Smooth muscle cell (in vitro differentiated cells): Measurements from ENCODE around the gene BCAS3. TPM values are rescaled to one million over a fixed set of nuclear protein-coding genes. Genes with fewer than 3 reads are reported as not detected.
"Not testable (repeated sequence)": the region's sequence is repeated elsewhere in the genome, so short reads cannot be mapped to it uniquely, and the experiment has no call there.

ENCODE experiments used
- DNase-seq: peaks from one replicate; lab custom pipeline; 2025; ENCODE audit not compliant: unreplicated experiment; lab: John Stamatoyannopoulos, UW
- H2AFZ ChIP-seq: fragments of 200-600 bp; sonication (generic); 2 replicates; pipeline ENCODE4 v1.6.0; 2016; ENCODE audit warnings: antibody characterized with exemption, low read depth, mild to moderate bottlenecking
- H3F3A ChIP-seq: fragments of 200-600 bp; sonication (generic); 2 replicates; pipeline ENCODE4 v1.6.0; 2017; ENCODE audit warnings: antibody characterized with exemption, low read depth
- H3K27ac ChIP-seq: fragments of 200-600 bp; sonication (generic); 2 replicates; pipeline ENCODE4 v1.5.1; 2016; ENCODE audit warnings: low read depth, mild to moderate bottlenecking
- H3K27me3 ChIP-seq: fragments of 200-600 bp; sonication (generic); 2 replicates; pipeline ENCODE4 v1.6.1; 2016; ENCODE audit warnings: low read depth, mild to moderate bottlenecking
- H3K36me3 ChIP-seq: fragments of 200-600 bp; sonication (generic); 2 replicates; pipeline ENCODE4 v1.5.1; 2016; ENCODE audit warnings: low read depth
- H3K4me1 ChIP-seq: fragments of 200-600 bp; sonication (generic); 2 replicates; pipeline ENCODE4 v1.5.1; 2016; ENCODE audit warnings: low read depth
- H3K4me2 ChIP-seq: fragments of 200-600 bp; sonication (generic); 2 replicates; pipeline ENCODE4 v1.6.0; 2016; ENCODE audit warnings: mild to moderate bottlenecking
- H3K4me3 ChIP-seq: fragments of 200-600 bp; sonication (generic); 2 replicates; pipeline ENCODE4 v1.5.1; 2016; ENCODE audit warnings: mild to moderate bottlenecking
- H3K79me2 ChIP-seq: fragments of 200-600 bp; sonication (generic); 2 replicates; pipeline ENCODE4 v1.6.0; 2016; ENCODE audit warnings: low read depth, mild to moderate bottlenecking
- H3K9ac ChIP-seq: fragments of 200-600 bp; sonication (generic); 2 replicates; pipeline ENCODE4 v1.6.0; 2016; ENCODE audit warnings: low read depth
- H3K9me3 ChIP-seq: fragments of 200-600 bp; sonication (generic); replicated peaks from 2 replicates; pipeline ENCODE4 v1.5.1; 2016; ENCODE audit warnings: low read depth
- H4K20me1 ChIP-seq: fragments of 200-600 bp; sonication (generic); 2 replicates; pipeline ENCODE4 v1.6.0; 2016; ENCODE audit warnings: low read depth
- WGBS: methylation state at CpG from one replicate; pipeline ENCODE4 v1.1.7; 2016; ENCODE audit warnings: low lambda C conversion rate; 5-methylcytosine and 5-hydroxymethylcytosine counted together
- polyA plus RNA-seq: library from polyadenylated mRNA; unstranded; fragments of >200 nt; fragmentation: Nextera tagmentation; extraction: Ambion mirVana; gene quantifications from 2 replicates; pipeline ENCODE4 v1.2.1, GENCODE V29; 2016
- total RNA-seq: library from RNA; depleted of rRNA; stranded (reverse); fragments of >200 nt; gene quantifications from 2 replicates; pipeline ENCODE4 v1.2.3, GENCODE V29; 2014
- TF ChIP-seq, protein P1 (sequence below): fragments of 200-600 bp; sonication (generic); IDR thresholded peaks from 2 replicates; pipeline ENCODE4 v1.5.1; 2017; ENCODE audit warnings: borderline replicate concordance, mild to moderate bottlenecking, antibody characterized with exemption; ENCODE audit not compliant: insufficient read depth, poor library complexity, severe bottlenecking

BCAS3 gene
- total and polyA plus RNA-seq, 2 experiments from 2014 or later: 17.2 to 54.5 TPM

DNA sequence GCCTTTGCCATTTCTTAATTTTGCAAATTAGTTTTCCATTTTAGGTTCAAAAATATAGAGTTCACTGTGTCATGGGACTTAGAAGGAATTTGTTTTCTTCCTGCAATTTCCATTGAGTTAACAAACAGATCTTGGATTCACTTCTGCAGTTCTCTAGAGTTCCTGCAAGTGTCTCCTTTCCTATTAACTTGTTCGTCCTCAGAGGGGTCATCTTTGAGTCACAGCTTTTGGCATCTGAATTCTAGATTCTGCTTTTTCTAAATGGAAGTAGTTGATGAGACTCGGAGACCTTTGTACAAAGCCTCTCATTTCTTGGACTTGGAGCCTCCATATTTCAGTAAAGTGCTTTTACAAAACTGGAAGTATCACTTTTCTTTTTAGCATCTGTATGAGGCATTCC, 323.3 kb downstream of the BCAS3 start:
- no peaks in the 10 kb centered on the region for H3K79me2 ChIP-seq
- H3K9ac ChIP-seq: no peak overlapping the region
- no peaks in the 10 kb centered on the region for H3K27me3 ChIP-seq
- H2AFZ ChIP-seq: no peak overlapping the region
- H3K27ac ChIP-seq: no peak overlapping the region
- H3K4me3 ChIP-seq: no peak overlapping the region
- no peaks in the 10 kb centered on the region for H3K9me3 ChIP-seq
- H4K20me1 ChIP-seq: no peaks in the 10 kb centered on the region
- TF ChIP-seq, protein P1, sequence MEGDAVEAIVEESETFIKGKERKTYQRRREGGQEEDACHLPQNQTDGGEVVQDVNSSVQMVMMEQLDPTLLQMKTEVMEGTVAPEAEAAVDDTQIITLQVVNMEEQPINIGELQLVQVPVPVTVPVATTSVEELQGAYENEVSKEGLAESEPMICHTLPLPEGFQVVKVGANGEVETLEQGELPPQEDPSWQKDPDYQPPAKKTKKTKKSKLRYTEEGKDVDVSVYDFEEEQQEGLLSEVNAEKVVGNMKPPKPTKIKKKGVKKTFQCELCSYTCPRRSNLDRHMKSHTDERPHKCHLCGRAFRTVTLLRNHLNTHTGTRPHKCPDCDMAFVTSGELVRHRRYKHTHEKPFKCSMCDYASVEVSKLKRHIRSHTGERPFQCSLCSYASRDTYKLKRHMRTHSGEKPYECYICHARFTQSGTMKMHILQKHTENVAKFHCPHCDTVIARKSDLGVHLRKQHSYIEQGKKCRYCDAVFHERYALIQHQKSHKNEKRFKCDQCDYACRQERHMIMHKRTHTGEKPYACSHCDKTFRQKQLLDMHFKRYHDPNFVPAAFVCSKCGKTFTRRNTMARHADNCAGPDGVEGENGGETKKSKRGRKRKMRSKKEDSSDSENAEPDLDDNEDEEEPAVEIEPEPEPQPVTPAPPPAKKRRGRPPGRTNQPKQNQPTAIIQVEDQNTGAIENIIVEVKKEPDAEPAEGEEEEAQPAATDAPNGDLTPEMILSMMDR: peak; percentile 38
- peaks cover 11% of the 10 kb centered on the region for H3K4me1 ChIP-seq
- H3K36me3 ChIP-seq: no peaks in the 10 kb centered on the region
- no peak for DNase-seq
- peak overlapping the region; percentile 53 for H3K4me2 ChIP-seq
- WGBS: 22% methylated on average over 2 of the region's 2 CpGs
- no peaks in the 10 kb centered on the region for H3F3A ChIP-seq

DNA sequence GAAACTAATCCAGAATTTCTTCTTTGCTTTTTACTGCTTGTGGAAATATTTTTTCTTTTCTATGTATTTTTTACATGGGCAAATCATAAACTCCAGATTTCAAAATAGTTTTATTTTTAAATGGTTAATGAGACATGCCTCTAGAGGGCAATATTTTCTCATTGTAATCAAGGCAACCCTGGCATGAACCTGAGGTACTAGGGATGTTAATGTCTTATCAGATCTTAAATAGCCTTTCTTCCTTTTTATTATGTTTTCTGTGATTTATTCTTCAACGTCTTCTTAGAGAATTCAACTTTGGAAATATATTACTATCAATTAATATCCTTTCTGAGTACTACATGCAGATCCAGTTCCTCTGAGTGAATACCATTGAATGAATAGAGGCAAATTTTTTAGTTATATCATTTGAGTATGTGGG, 324.7 kb downstream of the BCAS3 start:
- H3F3A ChIP-seq: no peaks in the 10 kb centered on the region
- H4K20me1 ChIP-seq: no peaks in the 10 kb centered on the region
- peaks cover 11% of the 10 kb centered on the region for H3K4me1 ChIP-seq
- H3K79me2 ChIP-seq: no peaks in the 10 kb centered on the region
- DNase-seq: no peak
- TF ChIP-seq, protein P1: peak; percentile 60
- no peak overlapping the region for H3K27ac ChIP-seq
- H3K4me3 ChIP-seq: no peak overlapping the region
- H3K4me2 ChIP-seq: peak overlapping the region; percentile 23
- no peak overlapping the region for H2AFZ ChIP-seq
- H3K9me3 ChIP-seq: no peaks in the 10 kb centered on the region
- WGBS: 0% methylated on average over 1 of the region's 1 CpG
- no peaks in the 10 kb centered on the region for H3K36me3 ChIP-seq
- H3K9ac ChIP-seq: no peak overlapping the region
- no peaks in the 10 kb centered on the region for H3K27me3 ChIP-seq

DNA sequence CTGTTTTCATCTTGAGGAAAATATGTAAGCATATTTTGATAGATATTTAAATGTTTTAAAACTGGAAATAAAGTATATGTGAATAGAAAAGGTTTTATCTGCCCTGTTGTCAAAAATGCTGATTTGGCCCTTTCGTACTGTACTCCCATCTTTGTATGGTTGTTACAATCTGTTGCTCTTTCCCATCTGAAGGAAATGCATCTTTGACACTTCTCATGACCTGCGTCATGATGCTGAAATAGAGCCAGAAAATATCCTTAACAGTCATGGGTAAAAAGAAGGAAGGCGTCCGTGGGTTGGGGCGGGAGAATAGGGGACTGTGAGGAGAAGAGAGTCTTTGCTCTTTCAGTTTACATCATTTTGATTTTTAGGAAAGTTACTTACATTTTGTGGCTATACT, 327.7 kb downstream of the BCAS3 start:
- Histone ChIP-seq H3K27ac (no peak overlapping the region), H3K36me3 (no peaks in the 10 kb centered on the region), H2AFZ (no peak overlapping the region), H3K4me2 (no peak overlapping the region), H3K4me3 (no peak overlapping the region), H3F3A (peaks cover 4% of the 10 kb centered on the region), H3K4me1 (peaks cover 32% of the 10 kb centered on the region), H4K20me1 (no peaks in the 10 kb centered on the region), H3K9me3 (no peaks in the 10 kb centered on the region), H3K9ac (no peak overlapping the region), H3K79me2 (no peaks in the 10 kb centered on the region), H3K27me3 (no peaks in the 10 kb centered on the region)
- DNase-seq: no peak
- 95% methylated on average over 5 of the region's 5 CpGs for WGBS
- TF ChIP-seq, protein P1: no peak

DNA sequence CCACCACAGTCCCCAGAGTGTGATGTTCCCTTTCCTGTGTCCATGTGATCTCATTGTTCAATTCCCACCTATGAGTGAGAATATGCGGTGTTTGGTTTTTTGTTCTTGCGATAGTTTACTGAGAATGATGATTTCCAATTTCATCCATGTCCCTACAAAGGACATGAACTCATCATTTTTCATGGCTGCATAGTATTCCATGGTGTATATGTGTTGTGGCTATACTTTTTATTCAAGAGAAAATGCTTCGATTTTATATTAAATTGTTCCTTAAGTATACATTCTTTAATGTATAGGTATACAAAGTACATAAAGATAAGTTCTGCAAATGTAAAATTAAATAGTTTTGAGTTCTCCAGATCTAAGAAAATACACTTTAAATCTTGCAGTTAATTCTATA, 328.3 kb downstream of the BCAS3 start:
- DNase-seq, H3K27me3 ChIP-seq, H3K27ac ChIP-seq, H4K20me1 ChIP-seq, H3K9me3 ChIP-seq, H3K4me3 ChIP-seq, H3F3A ChIP-seq, H3K9ac ChIP-seq, H3K4me2 ChIP-seq, H3K79me2 ChIP-seq, H3K36me3 ChIP-seq, H2AFZ ChIP-seq: not testable (repeated sequence)
- 97% methylated on average over 3 of the region's 3 CpGs for WGBS
- H3K4me1 ChIP-seq: peaks cover 30% of the 10 kb centered on the region
